Measurements from ENCODE around the gene LENEP.
"Not testable (repeated sequence)": the region's sequence is repeated elsewhere in the genome, so short reads cannot be mapped to it uniquely, and the experiment has no call there.

Gene LENEP

DNA sequence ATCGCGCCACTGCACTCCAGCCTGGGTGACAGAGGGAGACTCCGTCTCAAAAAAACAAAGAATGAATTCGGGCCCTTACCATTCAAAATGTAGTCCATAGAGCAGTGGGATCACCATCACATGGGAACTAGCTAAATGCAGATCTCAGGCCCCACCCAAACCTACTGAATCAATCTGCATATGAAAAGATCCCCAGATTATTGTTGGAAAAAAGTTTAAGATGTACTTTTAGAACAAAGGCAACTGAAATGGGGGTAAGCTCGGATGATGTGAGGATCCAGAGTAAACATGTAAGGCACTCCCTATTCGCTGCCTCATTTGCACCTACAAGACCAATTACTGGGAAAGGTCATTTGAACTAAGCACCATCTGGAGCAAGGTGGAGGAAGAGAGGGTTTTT lies 11.0 kb upstream of the LENEP start:
- no peak overlapping the region for H3K18ac ChIP-seq (ENCODE audit: low read length)
- no peak overlapping the region for H4K91ac ChIP-seq (ENCODE audit: low read depth, low read length, poor library complexity)
- H2BK12ac ChIP-seq (ENCODE audit: low read length) = no peak overlapping the region
- H3K23ac ChIP-seq (ENCODE audit: low read depth, low read length, poor library complexity) = no peak overlapping the region
- H3K4ac ChIP-seq (ENCODE audit: low read length) = no peak overlapping the region
- H3K4me1 ChIP-seq (ENCODE audit: control insufficient read depth in 2 of 2, insufficient read depth in 1 of 2, low read depth in 1 of 2, low read length in 2 of 2) = peaks cover 1 to 5% of the 10 kb centered on the region in 2 donors
- peak overlapping the region; percentile 70 for H3K27ac ChIP-seq (replicated peaks; ENCODE audit: low read length)
- H3K4me2 ChIP-seq (ENCODE audit: insufficient read depth, low read length, poor library complexity, severe bottlenecking) = peak overlapping the region; percentile 29
- no CpG with 5 or more reads among the region's 6 CpGs for WGBS, 2 donors (ENCODE audit: extremely low coverage in 2 of 2, insufficient read length in 2 of 2, insufficient replicate concordance in 1 of 2)
- no peaks in the 10 kb centered on the region for H3K9me3 ChIP-seq (replicated peaks in 1 of 2; ENCODE audit: control insufficient read depth in 2 of 2, insufficient read depth in 1 of 2, low read depth in 1 of 2, low read length in 2 of 2)
- H2BK120ac ChIP-seq (ENCODE audit: low read depth, low read length) = no peak overlapping the region
- peaks cover 9% of the 10 kb centered on the region for H3K79me1 ChIP-seq (ENCODE audit: low read depth, low read length)
- H3K9ac ChIP-seq (ENCODE audit: low read depth, low read length, poor library complexity) = no peak overlapping the region
- H2AK5ac ChIP-seq (ENCODE audit: low read depth, low read length) = no peak overlapping the region
- no peak overlapping the region for H3K14ac ChIP-seq (ENCODE audit: low read length)
- DNase-seq (ENCODE audit: low spot score) = no peak
- H4K8ac ChIP-seq (ENCODE audit: low read depth, low read length) = no peak overlapping the region
- H3K27me3 ChIP-seq (ENCODE audit: control insufficient read depth in 3 of 3, insufficient read depth in 3 of 3, low read depth in 1 of 3, low read length in 3 of 3) = no peaks in the 10 kb centered on the region
- no peak overlapping the region for H2BK5ac ChIP-seq (ENCODE audit: low read length)
- H2BK15ac ChIP-seq (ENCODE audit: low read length) = no peak overlapping the region
- peaks cover 15 to 59% of the 10 kb centered on the region in 2 donors for H3K36me3 ChIP-seq (replicated peaks in 1 of 2; ENCODE audit: control insufficient read depth in 2 of 2, insufficient read depth in 2 of 2, low read length in 2 of 2)
- peak overlapping the region; percentile 77 for H2AFZ ChIP-seq (ENCODE audit: low read length)
- peak overlapping the region; percentile 73 to 74 for H3K4me3 ChIP-seq (ENCODE audit: low read length in 2 of 2)

DNA sequence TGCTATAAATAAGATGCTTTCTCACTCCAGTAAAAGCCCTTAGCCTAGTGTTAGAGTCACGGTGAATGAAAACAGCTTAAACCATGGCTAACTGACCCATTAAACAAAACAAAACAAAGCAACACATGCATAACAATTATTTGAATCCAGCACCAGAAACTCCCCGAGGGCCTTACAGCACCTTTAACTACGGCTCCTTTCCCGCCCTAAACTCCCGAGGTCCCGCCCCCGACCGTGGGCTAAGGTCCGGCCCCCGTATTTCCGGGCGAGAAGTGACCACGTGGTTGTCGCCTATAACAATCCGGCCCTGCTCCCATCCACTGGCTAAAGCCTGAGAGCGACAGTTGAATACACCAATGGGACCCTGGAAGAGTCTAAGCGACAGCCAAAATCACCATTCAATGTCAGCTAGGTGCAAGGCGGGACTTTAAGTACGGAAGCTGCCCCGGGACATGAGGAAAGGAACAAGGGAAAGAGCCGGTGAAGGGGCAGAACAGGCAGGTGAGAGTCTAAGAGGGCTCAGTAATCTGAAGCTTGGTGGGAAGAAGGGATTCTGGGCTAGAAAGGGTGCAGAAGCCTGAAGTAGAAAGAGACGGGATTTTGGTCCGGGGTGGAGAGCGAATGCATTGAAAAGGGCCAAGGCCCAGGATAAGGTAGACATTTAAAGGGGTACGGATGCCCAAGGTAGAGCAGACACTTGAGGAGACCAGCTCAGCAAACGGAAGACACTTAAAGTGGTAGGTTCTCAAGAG lies 10.3 kb upstream of the LENEP start, which contains the start of gene FLAD1:
Gene FLAD1, plus strand, starts transcription at position 448 of the 752 bp plus-strand sequence. CDS start 351 bp downstream, outside the sequence.
- no peak within 1 kb of the TSS for H2BK120ac ChIP-seq (ENCODE audit: low read depth, low read length)
- no peaks in the 10 kb centered on the region for H3K27me3 ChIP-seq (ENCODE audit: control insufficient read depth in 3 of 3, insufficient read depth in 3 of 3, low read depth in 1 of 3, low read length in 3 of 3)
- no peak within 1 kb of the TSS for H4K91ac ChIP-seq (ENCODE audit: low read depth, low read length, poor library complexity)
- peak within 1 kb of the TSS; percentile 70 for H3K27ac ChIP-seq (replicated peaks; ENCODE audit: low read length)
- H3K4me1 ChIP-seq (ENCODE audit: control insufficient read depth in 2 of 2, insufficient read depth in 1 of 2, low read depth in 1 of 2, low read length in 2 of 2) = peaks cover 1 to 5% of the 10 kb centered on the region in 2 donors
- H2BK12ac ChIP-seq (ENCODE audit: low read length) = no peak within 1 kb of the TSS
- no peak within 1 kb of the TSS for H2BK5ac ChIP-seq (ENCODE audit: low read length)
- H3K36me3 ChIP-seq (replicated peaks in 1 of 2; ENCODE audit: control insufficient read depth in 2 of 2, insufficient read depth in 2 of 2, low read length in 2 of 2) = peaks cover 19 to 59% of the 10 kb centered on the region in 2 donors
- peak within 1 kb of the TSS; percentile 82 for H3K9ac ChIP-seq (ENCODE audit: low read depth, low read length, poor library complexity)
- no peaks in the 10 kb centered on the region for H3K9me3 ChIP-seq (replicated peaks in 1 of 2; ENCODE audit: control insufficient read depth in 2 of 2, insufficient read depth in 1 of 2, low read depth in 1 of 2, low read length in 2 of 2)
- no peak within 1 kb of the TSS for H2BK15ac ChIP-seq (ENCODE audit: low read length)
- H3K4ac ChIP-seq (ENCODE audit: low read length) = peak within 1 kb of the TSS; percentile 26
- peak within 1 kb of the TSS; percentile 77 for H2AFZ ChIP-seq (ENCODE audit: low read length)
- H2AK5ac ChIP-seq (ENCODE audit: low read depth, low read length) = peak within 1 kb of the TSS; percentile 59
- peak within 1 kb of the TSS; percentile 11 for H3K23ac ChIP-seq (ENCODE audit: low read depth, low read length, poor library complexity)
- WGBS, 2 donors (ENCODE audit: extremely low coverage in 2 of 2, insufficient read length in 2 of 2, insufficient replicate concordance in 1 of 2) = no CpG with 5 or more reads among the region's 26 CpGs
- DNase-seq (ENCODE audit: low spot score) = peak; percentile 99
- peak within 1 kb of the TSS; percentile 73 to 89 for H3K4me3 ChIP-seq (ENCODE audit: low read length in 2 of 2)
- H3K18ac ChIP-seq (ENCODE audit: low read length) = peak within 1 kb of the TSS; percentile 57
- peak within 1 kb of the TSS; percentile 84 for H3K4me2 ChIP-seq (ENCODE audit: insufficient read depth, low read length, poor library complexity, severe bottlenecking)
- H3K79me1 ChIP-seq (ENCODE audit: low read depth, low read length) = peaks cover 9% of the 10 kb centered on the region
- H4K8ac ChIP-seq (ENCODE audit: low read depth, low read length) = no peak within 1 kb of the TSS
- H3K14ac ChIP-seq (ENCODE audit: low read length) = no peak within 1 kb of the TSS

DNA sequence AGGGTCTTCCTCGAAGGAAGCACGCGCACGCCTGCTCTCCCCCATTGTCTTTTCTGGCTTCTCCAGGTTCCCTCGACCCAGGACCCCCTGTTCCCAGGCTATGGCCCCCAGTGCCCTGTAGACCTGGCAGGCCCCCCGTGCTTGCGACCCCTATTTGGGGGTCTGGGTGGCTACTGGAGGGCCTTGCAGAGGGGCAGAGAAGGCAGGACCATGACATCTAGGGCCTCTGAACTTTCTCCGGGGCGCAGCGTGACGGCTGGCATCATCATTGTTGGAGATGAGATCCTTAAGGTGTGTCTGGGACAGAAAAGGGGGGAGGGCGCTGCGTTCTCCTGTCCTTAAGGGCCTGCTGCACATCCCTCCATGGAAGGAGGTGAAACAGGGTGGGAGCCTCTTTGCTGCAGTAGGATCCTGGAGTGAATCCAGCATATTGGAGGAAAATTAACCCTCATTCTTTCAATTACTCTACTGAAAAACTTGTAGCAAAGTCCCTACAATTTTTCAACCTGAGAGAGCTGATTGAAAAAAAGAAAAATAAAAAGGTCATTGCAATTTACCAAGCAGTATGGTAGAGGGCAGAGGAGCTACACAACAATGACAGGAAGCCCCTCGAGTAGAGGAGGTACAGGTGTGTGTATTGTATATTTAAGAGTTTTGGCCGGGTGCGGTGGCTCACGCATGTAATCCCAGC lies 9.5 kb upstream of the LENEP start:
- no peak overlapping the region for H2BK12ac ChIP-seq (ENCODE audit: low read length)
- H3K36me3 ChIP-seq (replicated peaks in 1 of 2; ENCODE audit: control insufficient read depth in 2 of 2, insufficient read depth in 2 of 2, low read length in 2 of 2) = peaks cover 22 to 62% of the 10 kb centered on the region in 2 donors
- no peaks in the 10 kb centered on the region for H3K9me3 ChIP-seq (replicated peaks in 1 of 2; ENCODE audit: control insufficient read depth in 2 of 2, insufficient read depth in 1 of 2, low read depth in 1 of 2, low read length in 2 of 2)
- no peak overlapping the region for H2BK5ac ChIP-seq (ENCODE audit: low read length)
- H3K4ac ChIP-seq (ENCODE audit: low read length) = peak overlapping the region; percentile 26
- H3K27me3 ChIP-seq (ENCODE audit: control insufficient read depth in 3 of 3, insufficient read depth in 3 of 3, low read depth in 1 of 3, low read length in 3 of 3) = no peaks in the 10 kb centered on the region
- H3K4me3 ChIP-seq (ENCODE audit: low read length in 2 of 2) = peak overlapping the region; percentile 73 to 89
- no peak for DNase-seq (ENCODE audit: low spot score)
- peak overlapping the region; percentile 82 for H3K9ac ChIP-seq (ENCODE audit: low read depth, low read length, poor library complexity)
- peak overlapping the region; percentile 55 for H2AFZ ChIP-seq (ENCODE audit: low read length)
- peak overlapping the region; percentile 59 for H2AK5ac ChIP-seq (ENCODE audit: low read depth, low read length)
- H4K91ac ChIP-seq (ENCODE audit: low read depth, low read length, poor library complexity) = no peak overlapping the region
- no peak overlapping the region for H2BK15ac ChIP-seq (ENCODE audit: low read length)
- no peak overlapping the region for H4K8ac ChIP-seq (ENCODE audit: low read depth, low read length)
- peaks cover 1 to 5% of the 10 kb centered on the region in 2 donors for H3K4me1 ChIP-seq (ENCODE audit: control insufficient read depth in 2 of 2, insufficient read depth in 1 of 2, low read depth in 1 of 2, low read length in 2 of 2)
- H3K23ac ChIP-seq (ENCODE audit: low read depth, low read length, poor library complexity) = peak overlapping the region; percentile 11
- H2BK120ac ChIP-seq (ENCODE audit: low read depth, low read length) = no peak overlapping the region
- no peak overlapping the region for H3K14ac ChIP-seq (ENCODE audit: low read length)
- no peak overlapping the region for H3K18ac ChIP-seq (ENCODE audit: low read length)
- H3K79me1 ChIP-seq (ENCODE audit: low read depth, low read length) = peaks cover 12% of the 10 kb centered on the region
- H3K27ac ChIP-seq (replicated peaks; ENCODE audit: low read length) = no peak overlapping the region
- H3K4me2 ChIP-seq (ENCODE audit: insufficient read depth, low read length, poor library complexity, severe bottlenecking) = peak overlapping the region; percentile 84
- WGBS, 2 donors (ENCODE audit: extremely low coverage in 2 of 2, insufficient read length in 2 of 2, insufficient replicate concordance in 1 of 2) = no CpG with 5 or more reads among the region's 17 CpGs

DNA sequence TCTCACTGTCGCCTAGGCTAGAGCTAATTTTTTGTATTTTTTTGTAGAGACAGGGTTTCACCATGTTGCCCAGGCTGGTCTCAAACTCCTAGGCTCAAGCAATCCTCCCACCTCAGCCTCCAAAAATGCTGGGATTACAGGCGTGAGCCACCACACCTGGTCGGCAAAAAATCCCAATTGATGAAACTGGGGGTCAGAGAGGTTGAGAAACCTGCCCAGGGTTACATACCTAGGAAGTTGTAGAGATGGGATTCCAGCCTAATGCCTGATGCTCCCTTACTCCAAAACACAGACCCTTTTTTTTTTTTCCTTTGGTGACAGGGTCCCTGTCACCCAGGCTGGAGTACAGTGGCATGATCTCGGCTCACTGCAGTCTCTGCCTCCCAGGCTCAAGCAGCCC lies 6.7 kb upstream of the LENEP start:
- not testable (repeated sequence) for H4K91ac ChIP-seq (ENCODE audit: low read depth, low read length, poor library complexity); DNase-seq (ENCODE audit: low spot score); H3K18ac ChIP-seq (ENCODE audit: low read length); H3K4me1 ChIP-seq (ENCODE audit: control insufficient read depth in 2 of 2, insufficient read depth in 1 of 2, low read depth in 1 of 2, low read length in 2 of 2); H3K4ac ChIP-seq (ENCODE audit: low read length); H3K27ac ChIP-seq (replicated peaks; ENCODE audit: low read length); H3K27me3 ChIP-seq (ENCODE audit: control insufficient read depth in 3 of 3, insufficient read depth in 3 of 3, low read depth in 1 of 3, low read length in 3 of 3); H2BK12ac ChIP-seq (ENCODE audit: low read length); H3K14ac ChIP-seq (ENCODE audit: low read length); H4K8ac ChIP-seq (ENCODE audit: low read depth, low read length); H3K4me2 ChIP-seq (ENCODE audit: insufficient read depth, low read length, poor library complexity, severe bottlenecking); H3K4me3 ChIP-seq (ENCODE audit: low read length in 2 of 2); H2AK5ac ChIP-seq (ENCODE audit: low read depth, low read length); H3K9ac ChIP-seq (ENCODE audit: low read depth, low read length, poor library complexity); H2BK15ac ChIP-seq (ENCODE audit: low read length); H2BK120ac ChIP-seq (ENCODE audit: low read depth, low read length); H3K23ac ChIP-seq (ENCODE audit: low read depth, low read length, poor library complexity); H3K9me3 ChIP-seq (replicated peaks in 1 of 2; ENCODE audit: control insufficient read depth in 2 of 2, insufficient read depth in 1 of 2, low read depth in 1 of 2, low read length in 2 of 2); H2AFZ ChIP-seq (ENCODE audit: low read length); H2BK5ac ChIP-seq (ENCODE audit: low read length)
- peaks cover 12% of the 10 kb centered on the region for H3K79me1 ChIP-seq (ENCODE audit: low read depth, low read length)
- peaks cover 32 to 60% of the 10 kb centered on the region in 2 donors for H3K36me3 ChIP-seq (replicated peaks in 1 of 2; ENCODE audit: control insufficient read depth in 2 of 2, insufficient read depth in 2 of 2, low read length in 2 of 2)
- WGBS, 2 donors (ENCODE audit: extremely low coverage in 2 of 2, insufficient read length in 2 of 2, insufficient replicate concordance in 1 of 2) = no CpG with 5 or more reads among the region's 4 CpGs
